NCI-H446 (cell line): Measurements from ENCODE around the gene REEP3.
"Not testable (repeated sequence)": the region's sequence is repeated elsewhere in the genome, so short reads cannot be mapped to it uniquely, and the experiment has no call there.

Source experiments
- DNase-seq, 2 experiments: peaks; one replicate each; lab custom pipeline; 2025; lab: John Stamatoyannopoulos, UW

The REEP3 gene, protein sequence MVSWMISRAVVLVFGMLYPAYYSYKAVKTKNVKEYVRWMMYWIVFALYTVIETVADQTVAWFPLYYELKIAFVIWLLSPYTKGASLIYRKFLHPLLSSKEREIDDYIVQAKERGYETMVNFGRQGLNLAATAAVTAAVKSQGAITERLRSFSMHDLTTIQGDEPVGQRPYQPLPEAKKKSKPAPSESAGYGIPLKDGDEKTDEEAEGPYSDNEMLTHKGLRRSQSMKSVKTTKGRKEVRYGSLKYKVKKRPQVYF

DNA sequence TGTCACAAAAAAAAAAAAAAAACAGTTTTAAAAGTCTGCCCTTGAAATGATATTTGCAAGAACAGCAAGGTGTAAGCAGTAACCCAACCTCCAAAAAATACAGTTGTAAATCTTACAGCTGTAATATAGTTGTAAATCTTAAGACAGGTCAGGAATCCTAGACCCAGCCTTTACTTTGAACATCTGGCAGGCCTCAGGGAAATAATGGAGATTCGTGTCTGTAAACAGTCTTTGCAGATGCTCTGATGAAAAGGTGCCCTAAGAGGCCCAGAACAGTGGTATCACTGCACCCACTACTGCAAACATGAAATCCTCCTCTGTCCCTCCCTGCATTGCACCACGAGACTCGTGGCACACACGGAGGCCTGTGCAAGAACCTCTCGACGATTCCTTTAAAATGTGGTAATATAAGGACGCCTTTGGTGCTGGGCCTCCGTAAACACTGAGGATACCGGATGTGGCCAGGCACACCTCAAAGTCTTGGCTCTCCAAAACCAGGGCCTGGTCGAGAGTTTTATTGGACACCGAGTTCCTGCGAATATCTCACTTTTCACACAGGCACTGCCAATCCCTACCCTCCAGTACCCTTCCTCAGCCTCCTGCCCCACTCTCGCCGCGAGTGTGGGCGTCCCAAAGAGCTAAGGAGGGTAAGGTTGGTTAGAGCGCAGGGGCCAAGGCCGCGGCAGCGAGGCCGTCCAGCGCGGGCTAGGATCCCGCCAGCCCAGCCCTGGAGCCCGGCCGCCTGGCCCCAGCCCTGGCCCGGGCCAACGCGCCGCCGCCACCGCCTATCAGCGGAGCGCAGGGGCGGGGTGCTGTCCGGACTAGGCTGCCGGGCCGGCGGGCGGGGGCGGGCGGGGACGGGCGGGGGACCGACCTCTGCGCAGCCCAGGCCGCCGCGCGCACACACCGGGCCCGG, at the start of gene REEP3:
REEP3 (plus strand) TSS at position 902 of the 916 bp plus-strand sequence. CDS start 145 bp downstream, outside the sequence.
- peak in 1 of 2 experiments; percentile 73 for DNase-seq

DNA sequence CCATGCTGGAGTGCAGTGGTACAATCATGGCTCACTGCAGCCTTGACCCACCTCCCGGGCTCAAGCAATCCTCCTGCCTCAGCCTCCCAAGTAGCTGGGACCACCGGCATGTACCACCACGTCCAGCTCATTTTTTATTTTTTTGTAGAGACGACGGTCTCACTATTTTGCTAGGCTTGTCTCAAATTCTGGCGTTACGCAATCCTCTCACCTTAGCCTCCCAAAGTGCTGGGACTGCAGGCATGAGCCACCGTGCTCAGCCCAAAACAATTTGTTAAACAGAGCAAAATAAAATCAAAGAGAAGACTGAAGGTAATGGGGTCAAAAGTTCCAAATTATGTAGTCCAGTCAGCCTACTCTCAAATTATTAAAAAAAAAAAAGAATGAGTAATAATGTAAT, 46.7 kb upstream of the REEP3 start:
- DNase-seq: no peak

DNA sequence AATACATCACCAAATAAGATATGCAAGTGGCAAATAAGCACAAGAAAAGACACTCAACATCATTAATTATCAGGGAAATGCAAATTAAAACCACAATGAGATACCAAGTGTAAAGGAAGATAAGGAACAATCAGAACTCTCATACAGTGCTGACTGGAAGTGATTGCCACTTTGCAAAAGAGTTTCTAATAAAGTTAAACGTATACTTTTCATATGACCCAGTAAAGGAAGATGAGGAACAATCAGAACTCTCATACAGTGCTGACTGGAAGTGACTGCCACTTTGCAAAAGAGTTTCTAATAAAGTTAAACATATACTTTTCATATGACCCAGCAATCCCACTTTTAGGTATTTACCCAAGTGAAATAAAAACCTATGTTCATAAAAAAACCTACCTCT, 43.3 kb upstream of the REEP3 start:
- DNase-seq: no peak

DNA sequence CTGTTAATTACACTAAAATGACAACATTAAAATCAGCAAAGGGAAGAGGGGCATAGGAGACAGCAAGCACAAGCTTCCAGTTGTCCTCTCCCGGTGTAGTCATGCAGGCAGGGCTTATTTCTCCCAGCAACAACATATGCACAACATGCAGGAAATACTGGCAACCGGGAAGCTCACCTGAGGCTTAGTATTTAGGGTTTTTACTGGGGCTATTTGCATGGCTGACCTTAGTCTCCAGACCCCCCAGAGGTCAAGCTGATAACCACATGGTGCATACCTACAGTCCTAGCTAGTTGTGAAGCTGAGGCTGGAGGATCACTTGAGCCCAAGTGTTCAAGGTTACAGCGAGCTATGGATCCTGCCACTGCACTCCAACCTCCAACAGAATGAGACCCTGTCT, 42.6 kb upstream of the REEP3 start:
- DNase-seq: no peak

DNA sequence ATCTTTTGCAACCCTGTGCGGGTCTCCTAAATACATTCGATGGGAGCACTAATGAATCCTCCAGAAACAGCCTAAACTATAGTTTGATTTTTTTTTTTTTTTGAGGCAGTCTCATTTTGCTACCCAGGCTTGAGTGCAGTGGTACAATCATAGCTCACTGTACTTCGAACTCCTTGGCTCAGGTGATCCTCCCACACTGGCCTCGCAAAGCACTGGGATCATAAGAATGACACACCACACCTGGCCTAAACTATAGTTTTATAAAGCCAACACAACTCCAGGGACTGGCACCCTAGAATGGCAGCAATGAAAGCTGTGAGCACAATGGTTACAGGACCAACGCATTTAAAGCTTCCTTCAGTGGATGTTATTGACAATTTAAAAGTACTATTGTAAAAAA, 41.0 kb upstream of the REEP3 start:
- no peak for DNase-seq

DNA sequence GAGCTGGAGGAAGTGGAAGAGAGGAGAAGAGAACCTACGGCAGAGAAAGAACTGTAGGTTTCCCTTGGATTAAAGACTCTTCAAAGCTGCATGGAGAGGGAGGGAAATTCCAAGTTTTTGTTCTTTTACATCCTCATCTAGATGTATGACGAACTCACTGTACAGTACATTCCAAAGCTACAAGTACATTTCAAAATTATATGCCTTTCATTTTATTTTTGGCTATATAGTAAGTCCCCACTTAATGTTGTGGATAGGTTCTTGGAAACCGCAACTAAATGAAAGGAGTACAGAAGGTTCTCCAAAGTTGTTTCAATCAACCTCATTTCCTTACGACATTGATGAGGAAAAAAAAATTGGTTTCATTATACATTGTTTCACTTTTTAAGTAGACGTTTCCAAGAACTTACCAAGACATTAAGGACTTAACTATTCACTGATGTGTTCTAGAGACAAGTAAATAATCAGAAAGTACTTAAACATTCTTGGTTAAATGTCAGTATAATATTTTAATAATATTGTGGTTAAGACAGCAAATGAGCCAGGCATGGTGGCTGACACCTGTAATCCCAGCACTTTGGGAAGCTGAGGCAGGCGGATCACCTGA, 39.3 kb upstream of the REEP3 start:
- DNase-seq: no peak

DNA sequence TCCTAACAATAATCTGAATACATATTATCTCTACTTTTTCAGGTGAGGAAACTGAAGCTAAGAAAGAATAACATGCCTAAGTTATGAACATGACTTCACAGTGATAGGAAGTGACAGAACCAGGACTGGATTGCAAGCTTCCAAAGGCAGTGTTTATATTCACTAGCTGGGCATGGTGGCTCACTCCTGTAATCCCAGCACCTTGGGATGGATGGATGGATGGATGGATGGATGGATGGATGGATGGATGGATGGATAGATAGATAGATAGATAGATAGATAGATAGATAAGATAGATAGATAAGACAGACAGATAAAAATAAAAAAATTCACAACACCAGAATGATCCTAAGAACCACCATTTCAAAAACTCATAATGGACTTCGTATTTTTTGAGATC, 37.2 kb upstream of the REEP3 start:
- DNase-seq: no peak

DNA sequence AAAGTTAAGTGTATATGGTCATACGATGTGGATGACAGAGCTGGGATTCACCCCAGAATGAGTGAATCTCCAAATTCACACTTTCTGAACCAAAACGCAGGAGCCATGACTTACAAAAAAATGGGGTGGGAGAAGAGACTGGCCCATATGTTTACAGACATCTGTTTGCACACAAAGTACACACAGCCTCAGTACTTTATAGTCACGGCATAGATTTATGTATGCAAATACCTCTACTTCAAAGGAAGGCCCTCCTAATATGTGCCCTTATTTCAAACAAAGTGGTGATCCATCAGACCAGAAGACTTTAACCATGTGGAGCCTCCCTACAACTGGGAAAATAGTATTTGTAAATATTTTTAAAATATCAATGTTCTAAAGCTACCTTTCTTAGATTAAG, 33.2 kb upstream of the REEP3 start:
- DNase-seq: no peak

DNA sequence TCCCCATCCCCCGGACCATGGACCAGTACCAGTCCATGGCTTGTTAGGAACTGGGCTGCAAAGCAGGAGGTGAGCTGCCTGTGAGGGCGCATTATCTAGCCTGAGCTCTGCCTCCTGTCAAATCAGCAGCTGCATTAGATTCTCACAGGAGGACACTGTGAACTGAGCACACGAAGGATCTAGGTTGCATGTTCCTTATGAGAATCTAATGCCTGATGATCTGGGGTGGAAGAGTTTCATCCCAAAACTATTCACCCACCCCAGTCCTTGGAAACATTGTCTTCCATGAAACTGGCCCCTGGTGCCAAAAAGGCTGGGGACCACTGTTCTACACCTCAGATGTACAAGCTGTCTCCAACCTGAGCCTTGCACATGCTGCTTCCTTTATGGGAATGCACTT, 31.4 kb upstream of the REEP3 start:
- DNase-seq: no peak

DNA sequence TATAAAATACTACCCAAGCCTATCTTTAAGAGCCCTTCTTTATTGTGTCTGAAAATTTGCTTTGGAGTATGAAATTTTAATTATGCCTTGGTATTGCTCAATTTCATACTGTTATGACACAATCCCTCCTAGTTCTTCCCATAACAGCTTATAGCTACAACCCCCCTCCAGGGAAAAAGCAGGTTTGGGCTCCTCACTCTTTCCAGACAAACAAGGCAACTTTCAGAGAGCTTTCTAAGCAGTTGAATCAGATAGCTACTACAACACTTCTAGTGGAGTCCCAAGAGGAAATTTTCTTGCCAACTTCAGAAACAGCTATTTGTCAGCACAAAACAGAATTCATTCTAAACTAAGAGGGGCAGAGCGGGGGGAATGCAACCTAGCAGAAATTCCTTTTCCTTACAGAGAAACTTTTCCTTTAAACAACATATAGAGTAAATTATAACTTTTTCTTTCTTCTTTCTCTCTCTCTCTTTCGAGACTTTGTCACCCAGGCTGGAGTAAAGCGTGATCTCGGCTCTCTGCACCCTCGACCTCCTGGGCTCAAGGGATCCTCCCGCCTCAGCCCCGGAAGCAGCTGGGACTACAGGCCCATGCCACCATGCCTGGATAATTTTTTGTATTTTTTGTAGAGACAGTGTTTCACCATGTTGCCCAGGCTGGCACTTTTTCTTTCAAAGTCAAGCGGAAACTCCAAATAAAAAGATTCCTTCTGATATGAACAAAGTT, 29.4 kb upstream of the REEP3 start:
- DNase-seq: peak in 1 of 2 experiments; percentile 19

DNA sequence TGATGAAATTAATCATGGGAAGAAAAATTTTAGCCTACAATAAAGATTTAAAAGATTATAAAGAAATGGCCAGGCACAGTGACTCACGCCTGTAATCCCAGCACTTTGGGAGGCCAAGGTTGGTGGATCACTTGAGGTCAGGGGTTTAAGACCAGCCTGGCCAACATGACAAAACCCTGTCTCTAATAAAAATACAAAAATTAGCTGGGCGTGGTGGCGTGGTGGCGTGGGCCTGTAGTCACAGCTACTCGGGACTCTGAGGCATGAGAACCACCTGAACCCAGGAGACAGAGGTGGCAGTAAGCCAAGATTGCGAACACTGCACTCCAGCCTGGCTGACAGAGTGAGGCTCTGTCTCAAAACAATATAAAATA, 28.9 kb upstream of the REEP3 start:
- DNase-seq: not testable (repeated sequence)

DNA sequence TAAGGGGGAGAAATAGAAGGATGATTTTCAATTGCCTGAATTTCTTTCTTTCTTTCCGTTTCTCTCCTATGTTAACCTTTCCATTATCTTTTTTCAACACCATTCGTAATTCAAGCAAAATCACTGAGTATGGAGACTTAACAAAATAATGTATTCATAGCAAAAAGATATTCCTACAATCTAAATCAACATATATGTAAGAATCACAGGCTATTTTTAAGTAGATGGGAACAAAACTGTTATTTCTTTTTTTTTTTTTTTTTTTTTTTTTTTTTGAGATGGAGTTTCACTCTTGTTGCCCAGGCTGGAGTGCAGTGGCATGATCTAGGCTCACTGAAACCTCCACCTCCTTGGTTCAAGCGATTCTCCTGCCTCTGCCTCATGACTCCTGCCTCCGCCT, 28.2 kb upstream of the REEP3 start:
- DNase-seq: no peak

DNA sequence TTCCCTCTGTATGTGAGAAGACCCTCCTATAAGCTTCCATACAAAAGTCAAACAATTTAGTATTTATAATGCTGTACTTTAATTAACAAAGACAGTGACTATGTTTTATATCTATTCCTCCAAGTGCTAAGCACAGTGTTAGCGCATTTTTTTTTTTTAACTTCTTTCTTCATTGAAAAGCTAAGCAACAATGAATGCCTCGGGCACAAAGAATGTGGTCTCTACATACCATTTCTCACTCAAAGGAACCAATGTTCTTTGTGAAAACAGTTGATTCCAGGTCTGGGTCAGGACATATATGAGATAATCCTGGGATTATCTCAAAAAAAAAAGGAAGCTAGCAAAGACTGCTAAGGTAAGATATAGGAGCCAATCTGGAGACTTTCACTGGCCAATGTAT, 26.2 kb upstream of the REEP3 start:
- DNase-seq: no peak

DNA sequence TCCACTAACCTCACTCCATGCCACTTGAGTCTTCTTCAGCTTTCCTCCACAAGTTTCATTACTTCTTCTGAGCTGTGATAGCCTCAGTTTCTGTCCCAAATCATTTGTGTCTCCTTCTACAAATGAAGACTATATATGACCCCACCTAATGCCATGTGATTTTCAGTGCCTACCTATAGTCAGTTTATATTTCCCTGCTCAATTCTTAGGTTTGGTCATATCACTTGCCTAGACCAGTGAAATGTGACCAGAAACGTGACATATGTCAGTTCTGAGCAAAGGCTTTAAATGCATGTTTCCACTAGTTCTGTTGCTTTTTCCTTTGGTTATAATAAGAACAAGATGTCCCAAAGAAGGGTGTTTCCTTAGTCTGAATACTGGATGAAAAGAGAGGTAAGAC, 24.6 kb upstream of the REEP3 start:
- DNase-seq: no peak

DNA sequence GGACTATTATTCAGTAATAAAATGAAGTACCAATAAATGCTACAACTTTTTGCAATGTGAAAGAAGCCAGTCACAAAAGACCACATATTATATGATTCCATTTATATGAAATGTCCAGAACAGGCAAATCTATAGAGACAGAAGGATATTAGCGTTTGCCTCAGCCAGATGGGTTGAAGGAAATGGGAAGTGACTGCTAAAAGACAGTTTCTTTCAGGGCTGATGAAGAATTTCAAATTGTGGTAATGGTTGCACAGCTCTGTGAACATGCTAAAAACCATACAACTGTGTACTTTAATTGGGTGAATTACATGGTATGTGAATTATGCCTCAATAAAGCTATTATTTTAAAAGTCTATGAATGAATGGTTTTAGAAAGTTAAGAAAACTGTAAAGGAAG, 23.9 kb upstream of the REEP3 start:
- no peak for DNase-seq

DNA sequence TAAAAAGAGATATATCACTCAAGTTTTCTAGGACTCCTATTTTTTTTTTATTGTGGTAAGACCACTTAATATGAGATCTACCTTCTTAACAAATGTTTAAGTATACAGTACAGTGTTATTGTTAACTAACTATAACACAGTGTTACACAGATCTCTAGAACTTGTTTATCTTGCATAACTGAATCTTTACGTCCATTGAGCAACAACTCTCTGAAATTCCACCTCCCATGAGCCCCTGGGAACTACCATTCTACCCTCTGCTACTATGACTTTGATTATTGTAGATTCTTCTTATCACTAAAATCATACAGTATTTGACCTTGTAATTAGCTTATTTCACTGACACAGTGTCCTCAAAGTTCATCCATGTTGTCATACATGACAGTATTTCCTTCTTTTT, 22.5 kb upstream of the REEP3 start:
- DNase-seq: no peak

DNA sequence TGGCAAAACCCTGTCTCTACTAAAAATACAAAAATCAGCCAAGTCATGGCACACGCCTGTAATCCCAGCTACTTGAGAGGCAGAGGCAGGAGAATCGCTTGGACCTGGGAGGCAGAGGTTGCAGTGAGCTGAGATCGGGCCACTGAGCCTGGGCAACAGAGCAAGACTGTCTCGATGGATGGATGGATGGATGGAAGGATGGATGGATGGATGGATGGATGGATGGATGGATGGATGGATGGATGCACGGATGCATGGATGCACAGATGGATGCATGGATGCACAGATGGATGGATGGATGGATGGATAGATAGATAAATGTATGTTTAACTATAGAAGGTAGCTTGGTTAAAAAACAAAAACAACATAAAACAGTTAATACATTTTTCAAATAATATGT, 20.6 kb upstream of the REEP3 start:
- not testable (repeated sequence) for DNase-seq

DNA sequence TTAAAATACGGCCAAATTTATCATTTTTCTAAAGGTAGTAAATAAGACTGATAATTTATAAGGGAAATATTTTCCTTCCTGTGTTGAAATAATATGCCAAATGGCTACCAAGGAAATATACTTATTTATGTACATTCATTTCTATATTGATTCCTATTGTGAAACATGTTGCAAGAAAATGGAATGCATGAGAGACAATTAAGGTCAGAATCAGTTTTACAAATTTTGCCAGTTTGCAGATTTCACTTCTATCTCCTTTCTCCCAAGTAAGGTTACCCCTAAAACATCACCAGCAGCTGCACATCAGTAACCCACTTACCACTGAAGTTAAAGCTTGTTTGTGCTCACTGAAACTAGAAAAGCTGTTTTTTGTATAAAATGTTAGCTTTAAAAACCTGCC, 19.2 kb upstream of the REEP3 start:
- DNase-seq: no peak

DNA sequence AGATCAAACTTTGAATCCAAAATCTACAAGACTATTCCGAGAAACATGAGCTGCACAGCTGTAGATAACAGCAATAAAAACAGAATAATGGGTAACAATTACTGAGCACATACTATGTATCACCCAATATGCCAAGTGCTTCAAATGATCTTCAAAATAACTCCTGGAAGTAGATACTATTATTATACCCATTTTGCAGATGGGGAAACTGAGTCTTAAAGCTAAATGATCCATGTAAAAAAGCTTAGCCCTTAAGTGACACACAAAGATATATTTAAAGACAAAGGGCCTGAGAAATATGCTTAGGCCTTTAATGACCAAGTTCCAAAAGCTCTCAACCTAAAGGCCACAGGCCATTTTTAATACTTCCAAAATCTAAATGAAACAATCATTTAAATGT, 18.4 kb upstream of the REEP3 start:
- DNase-seq: no peak

DNA sequence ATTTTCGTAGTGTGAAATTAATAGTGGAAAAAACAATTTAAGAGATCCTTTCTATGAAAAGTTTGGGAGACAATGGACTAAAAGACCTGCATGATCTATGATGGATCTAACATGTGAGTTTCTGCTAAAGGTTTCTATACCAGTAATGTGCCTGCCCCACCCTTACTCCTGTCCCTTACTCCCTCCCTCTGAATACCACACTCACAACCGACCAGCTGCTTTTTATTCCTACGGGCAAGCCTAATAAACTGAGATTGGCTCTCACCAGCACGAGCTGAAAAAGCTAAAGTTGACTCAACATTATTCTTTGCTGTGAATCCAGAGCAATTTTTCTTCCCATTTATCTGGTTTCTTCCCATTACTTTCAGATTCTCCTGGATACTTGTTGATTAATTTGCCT, 17.8 kb upstream of the REEP3 start:
- DNase-seq: no peak

DNA sequence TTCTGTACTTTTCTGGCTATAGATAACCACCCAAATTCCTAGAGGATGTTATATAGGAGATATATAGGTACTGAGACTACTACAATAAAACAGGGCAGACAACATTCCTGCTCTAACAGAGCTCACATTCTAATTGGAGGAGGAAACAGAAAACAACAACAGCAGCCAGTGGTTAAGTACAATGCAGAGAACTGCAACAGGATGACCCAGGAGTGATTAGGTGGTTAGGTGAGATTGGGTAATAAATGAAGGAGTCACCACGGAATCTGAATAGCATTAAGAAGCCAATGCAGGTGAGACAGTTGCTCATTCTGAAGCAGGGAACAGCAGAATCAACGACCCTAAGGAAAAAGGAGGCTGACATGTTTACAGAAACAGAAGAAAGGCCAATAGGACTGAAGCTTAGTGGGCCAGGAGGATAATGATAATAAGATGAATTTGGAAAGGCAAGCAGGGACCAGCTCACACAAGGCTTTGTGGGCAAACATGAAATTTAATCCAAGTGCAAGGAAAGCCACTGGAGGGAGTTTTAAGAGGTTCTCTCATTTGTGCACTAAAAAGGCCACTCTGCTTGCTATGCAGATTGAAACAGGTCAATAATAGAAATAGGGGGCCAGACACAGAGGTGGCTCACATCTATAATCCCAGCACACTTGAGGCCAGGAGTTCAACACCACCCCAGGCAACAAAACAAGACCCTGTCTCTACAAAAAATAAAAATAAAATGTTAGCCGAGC, 16.9 kb upstream of the REEP3 start:
- no peak for DNase-seq

DNA sequence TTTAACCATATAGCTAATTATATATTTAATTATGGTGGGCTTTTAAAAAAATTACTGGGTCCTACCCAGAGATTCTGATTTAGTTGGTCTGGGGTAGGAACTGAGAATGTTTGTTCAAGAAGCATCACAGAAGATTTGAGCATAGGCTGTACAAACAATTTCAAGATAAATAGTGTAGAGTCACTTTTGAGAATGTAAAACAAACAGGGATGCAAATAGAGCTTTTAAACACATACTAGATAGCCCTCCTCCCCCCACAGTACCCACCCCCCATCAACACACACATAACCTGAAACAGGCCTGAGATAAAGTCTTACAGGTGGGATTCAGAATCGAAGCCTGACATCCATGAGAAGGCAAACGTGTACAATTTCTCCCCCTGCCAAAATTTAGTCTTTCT, 15.6 kb upstream of the REEP3 start:
- DNase-seq: no peak
